Measurements from ENCODE around the gene CREG2.

Gene CREG2

DNA sequence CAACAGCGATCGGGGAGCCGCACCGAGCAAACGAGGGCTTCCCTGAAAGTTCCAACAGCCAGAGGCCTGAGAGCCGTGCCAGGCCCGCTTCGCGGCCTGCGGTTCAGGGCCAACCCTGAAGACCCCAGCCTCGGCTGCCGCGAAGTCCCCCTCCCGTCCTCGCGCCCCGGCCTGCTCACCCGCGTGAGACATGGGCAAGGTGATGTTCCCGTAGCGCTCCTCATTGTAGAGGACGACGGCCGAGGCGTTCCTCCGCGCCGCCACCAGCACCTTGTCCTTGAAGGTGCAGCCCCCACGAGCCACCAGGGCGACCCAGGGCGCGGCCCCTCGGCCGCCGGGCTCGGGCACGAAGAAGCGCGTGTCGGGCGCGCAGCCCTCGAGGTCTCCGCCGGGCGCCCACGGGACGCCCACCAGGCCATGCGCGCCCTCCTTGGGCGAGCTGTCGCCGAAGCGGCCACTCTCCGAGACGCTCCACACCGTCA lies 79.3 kb downstream of the CREG2 start:
- DNase-seq (ENCODE audit: low read depth) = peak; percentile 35

DNA sequence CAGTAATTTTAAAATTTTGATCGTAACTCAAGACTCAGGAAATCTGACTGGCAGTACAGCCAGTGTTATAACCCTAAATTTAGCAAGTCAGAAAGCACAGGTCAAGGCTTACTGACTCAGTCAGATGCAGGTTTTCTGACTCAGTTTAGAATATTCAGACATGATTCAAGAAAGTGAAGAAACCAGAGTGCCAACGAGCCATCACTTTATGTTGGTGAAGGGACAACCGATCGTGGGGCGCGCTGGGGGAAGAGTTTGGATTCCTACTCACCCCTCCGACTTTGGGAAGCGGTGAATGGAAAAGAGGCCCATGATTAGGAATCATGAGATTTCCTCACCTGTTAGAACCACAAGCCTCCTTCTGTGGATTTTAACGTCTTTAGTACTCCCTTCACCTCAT lies 79.8 kb downstream of the CREG2 start:
- no peak for DNase-seq (ENCODE audit: low read depth)

DNA sequence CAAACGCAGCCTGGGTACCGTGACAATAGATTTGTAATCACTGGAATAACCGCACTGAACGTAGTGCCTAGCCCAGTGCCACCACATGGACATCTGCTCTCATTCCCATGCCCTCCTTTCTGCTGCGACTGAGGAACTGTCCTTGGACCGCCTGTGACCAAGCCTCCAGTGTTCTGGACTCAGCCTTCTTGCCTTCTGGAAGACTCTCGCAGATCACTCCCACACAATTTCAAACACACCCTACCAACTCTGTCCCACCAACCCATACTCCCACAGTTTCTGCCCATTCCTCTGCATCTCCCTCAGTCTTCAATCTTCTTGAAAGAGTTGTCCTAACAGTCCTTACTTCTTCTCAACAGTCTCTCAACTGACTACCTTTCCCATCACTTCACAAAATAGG lies 80.9 kb downstream of the CREG2 start:
- DNase-seq (ENCODE audit: low read depth) = no peak

DNA sequence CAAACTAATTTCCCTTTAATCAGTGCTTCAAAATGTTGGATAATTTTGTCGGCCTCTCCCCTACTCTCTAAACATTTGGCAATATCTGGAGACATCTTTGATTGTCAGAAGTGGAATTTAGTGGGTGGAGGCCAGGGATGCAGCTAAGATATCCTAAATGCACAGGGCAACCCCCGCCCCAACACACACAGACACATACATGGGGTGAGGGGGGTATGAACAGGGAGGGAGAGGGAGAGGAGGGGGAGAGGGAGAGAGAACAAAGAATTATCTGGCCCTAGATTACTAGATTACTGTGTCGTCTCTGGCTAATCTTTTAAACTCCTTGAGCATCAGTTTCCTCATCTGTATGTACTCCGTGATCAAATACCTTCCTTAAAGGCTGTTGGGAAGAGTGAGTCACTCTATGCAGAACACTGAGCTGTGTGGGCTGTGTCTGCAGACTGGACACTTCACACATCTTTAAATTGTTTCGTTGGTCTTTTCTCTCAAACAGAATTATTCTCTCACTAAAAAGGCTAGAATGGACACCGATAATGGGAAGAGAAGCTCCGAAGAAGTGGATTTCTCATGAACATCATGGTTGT lies 81.7 kb downstream of the CREG2 start:
- no peak for DNase-seq (ENCODE audit: low read depth)

DNA sequence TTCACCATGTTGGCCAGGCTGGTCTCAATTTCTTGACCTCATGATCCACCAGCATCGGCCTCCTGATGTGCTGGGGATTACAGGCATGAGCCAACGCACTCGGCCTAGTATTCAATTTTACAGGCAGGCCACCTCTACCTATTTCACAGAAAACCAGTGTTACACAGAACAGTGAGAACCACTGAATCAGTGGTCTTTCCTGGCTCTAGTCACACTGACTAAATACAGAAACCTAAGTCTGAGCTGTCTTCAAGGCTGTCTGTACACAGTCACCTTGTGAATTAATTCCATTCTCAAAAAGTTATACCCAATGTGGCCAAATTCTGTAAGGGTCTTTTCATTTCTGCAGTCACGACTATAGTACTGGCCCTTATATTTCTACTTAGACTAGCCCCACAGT lies 82.3 kb downstream of the CREG2 start:
- DNase-seq (ENCODE audit: low read depth) = no peak

DNA sequence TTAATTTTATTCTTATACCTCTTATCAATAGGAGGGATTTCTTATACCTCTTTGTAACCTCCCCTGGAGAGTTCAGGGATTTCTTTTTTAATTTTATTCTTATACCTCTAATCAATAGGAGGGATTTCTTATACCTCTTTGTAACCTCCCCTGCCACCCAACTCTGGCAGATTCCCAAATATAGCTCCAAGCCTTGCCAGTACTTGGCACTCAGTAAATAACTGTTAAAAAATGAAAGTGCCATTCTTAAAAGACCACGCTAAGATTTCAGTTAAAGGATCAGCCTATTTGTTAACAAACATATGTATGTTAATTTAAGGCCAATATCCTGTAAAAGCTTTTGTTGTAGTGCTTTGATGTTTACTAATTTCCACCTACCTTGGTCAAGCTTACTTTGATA lies 83.6 kb downstream of the CREG2 start:
- DNase-seq (ENCODE audit: low read depth) = no peak

DNA sequence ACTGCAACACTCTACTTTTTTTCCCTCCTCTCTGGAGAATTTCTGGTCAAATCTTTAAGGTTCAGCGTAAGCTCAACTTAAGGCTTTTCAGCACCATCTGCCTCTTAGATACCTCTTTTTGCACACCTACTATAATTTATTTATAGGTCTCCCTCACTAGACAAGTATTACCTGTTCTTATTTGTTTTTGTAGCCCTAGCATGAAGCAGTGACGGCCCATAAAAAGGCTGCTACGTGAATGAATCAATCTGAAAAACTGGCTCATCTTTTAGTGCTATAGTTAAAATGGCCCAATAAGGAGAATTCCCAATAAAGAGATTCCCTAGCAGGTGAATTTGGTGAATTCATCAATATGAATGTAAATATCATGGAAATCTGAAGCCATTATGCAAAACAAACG lies 85.3 kb downstream of the CREG2 start:
- no peak for DNase-seq (ENCODE audit: low read depth)

DNA sequence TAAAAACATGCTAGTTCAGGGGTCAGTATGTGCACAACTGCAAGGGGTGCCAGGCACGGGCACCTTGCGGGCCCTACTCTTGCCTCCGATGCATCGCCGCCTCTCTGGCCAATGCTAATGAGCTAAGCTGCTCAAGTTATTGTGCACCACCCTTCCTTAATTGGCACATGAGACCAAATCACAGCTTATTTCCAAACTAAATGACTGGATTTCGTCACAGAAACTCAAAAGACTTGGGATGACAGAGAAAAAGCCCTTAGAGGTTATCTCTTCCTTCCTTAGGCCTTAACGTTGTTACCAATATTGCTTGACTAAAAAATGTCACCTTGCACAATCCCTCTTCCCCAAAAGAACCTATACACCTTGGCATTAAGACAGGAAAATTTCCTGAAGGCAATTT lies 86.5 kb downstream of the CREG2 start:
- no peak for DNase-seq (ENCODE audit: low read depth)

DNA sequence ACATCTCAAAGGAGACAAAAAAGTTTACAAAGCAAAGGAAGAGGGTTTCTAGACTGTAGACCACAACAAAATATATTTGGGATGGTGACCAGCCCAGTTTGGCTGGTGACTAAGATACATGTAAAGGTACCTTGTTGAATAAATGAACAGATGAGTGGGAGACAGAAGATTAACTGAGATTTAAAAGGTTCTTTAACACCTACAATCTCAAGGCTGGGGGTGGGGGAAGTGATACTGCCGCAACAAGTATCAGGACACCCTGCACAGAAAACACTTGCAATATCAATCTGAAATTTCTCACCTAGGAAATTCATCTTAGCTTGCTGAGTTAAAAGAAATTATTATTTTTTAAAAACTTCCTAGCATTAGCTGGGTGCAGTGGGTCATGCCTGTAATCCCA lies 87.1 kb downstream of the CREG2 start:
- DNase-seq (ENCODE audit: low read depth) = no peak

DNA sequence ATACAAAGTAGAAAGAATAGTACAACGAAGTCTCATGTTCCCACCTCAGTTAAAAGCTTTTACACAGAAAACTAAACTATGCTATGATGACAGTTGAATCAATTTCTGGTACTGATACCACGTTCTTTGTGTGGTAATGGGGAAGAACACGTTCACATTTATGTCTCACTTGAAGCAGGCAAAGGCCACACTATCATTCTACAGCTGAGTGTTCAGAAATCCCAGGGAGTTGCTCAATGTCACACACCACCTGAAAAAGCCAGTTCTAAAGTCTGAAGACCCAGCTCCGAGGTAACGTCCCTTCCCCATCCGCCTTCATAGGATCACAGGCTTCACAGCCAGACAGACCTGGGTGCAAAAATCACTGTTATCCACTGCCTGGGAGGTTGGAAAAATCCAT lies 87.7 kb downstream of the CREG2 start:
- no peak for DNase-seq (ENCODE audit: low read depth)

DNA sequence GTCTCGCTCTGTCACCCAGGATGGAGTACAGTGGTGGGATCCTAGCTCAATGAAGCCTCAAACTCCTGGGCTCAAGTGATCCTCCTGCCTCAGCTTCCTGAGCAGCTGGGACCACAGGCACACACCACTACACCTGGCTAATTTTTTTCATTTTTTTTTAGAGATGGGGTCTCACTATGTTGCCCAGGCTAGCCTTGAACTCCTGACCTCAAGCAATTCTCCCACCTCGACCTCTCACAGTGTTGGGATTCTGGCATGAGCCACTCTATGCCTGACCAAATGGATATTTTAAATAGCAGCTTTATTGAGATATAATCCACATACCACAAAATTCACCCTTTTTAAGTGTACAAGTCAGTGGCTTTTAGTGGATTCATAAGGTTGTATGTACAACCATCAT lies 89.9 kb downstream of the CREG2 start:
- DNase-seq (ENCODE audit: low read depth) = no peak

DNA sequence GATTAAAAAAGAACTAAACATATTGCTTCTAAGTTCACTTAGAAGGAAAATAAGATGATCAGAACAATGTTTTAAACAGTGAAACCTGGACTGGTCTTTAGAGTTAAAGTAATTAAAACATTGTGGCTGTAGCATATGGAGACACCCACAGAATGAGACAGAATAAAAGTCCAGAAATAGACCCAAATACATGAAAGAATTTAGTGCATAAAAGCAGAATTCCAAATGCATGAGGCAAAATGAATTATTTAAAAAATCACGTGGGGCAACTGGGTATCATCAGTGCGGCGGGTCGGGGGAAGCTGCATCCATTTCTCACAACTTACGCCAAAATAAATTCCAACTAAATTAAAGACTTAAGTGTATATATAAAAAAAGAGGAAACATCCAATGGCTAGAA lies 90.9 kb downstream of the CREG2 start:
- DNase-seq (ENCODE audit: low read depth) = no peak

DNA sequence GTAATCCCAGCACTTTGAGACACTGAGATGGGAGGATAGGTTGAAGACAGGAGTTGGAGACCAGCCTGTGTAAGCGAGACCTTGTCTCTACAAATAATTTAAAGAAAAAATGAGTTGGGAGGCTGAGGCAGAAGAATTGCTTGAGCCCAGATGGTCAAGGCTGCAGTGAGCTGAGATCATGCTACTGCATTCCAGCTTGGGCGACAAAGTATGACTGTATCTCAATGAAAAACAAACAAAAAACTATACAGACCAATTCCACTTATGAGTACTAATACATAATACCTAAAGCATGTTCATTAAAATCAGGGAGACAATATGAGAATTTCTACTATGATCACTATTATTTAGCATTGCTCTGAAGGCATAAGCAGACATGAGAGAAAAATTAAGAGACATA lies 91.4 kb downstream of the CREG2 start:
- DNase-seq (ENCODE audit: low read depth) = no peak

Data from activated T-cell treated with anti-CD3 and anti-CD28 coated beads for 48 hours (primary cell).